ENCODE results near the gene ZMYND8. TPM values are rescaled to one million over a fixed set of nuclear protein-coding genes. Genes with fewer than 3 reads are reported as not detected.
"Not testable (repeated sequence)": the region's sequence is repeated elsewhere in the genome, so short reads cannot be mapped to it uniquely, and the experiment has no call there.

Gene ZMYND8
- total RNA-seq, 1 donor from 2014 or later = 52.3 TPM

- intact Hi-C loops (cut with micrococcal nuclease) = no loop called here
Observed at GRCh38 chr20:47373206-47373733, 16.8 kb upstream of the ZMYND8 start.

- intact Hi-C loops (cut with micrococcal nuclease) = no loop called here
Observed at GRCh38 chr20:47370850-47371782, 14.6 kb upstream of the ZMYND8 start.

GRCh38 chr20:47370214-47370613 lies 13.7 kb upstream of the ZMYND8 start:
- intact Hi-C loops (cut with micrococcal nuclease) = no loop called here

- intact Hi-C loops (cut with micrococcal nuclease) = no loop called here
Observed at GRCh38 chr20:47368301-47368700, 11.8 kb upstream of the ZMYND8 start.

- intact Hi-C loops (cut with micrococcal nuclease) = not testable (repeated sequence)
Observed at GRCh38 chr20:47366301-47366700, 9.8 kb upstream of the ZMYND8 start.

- intact Hi-C loops (cut with micrococcal nuclease) = no loop called here
Observed at GRCh38 chr20:47365023-47365764, 8.7 kb upstream of the ZMYND8 start.

- intact Hi-C loops (cut with micrococcal nuclease) = no loop called here
Observed at GRCh38 chr20:47362361-47363219, 6.1 kb upstream of the ZMYND8 start.

GRCh38 chr20:47361057-47361915 lies 4.8 kb upstream of the ZMYND8 start:
- intact Hi-C loops (cut with micrococcal nuclease) = no loop called here

GRCh38 chr20:47360297-47361056 lies 4.0 kb upstream of the ZMYND8 start:
- intact Hi-C loops (cut with micrococcal nuclease) = no loop called here

- intact Hi-C loops (cut with micrococcal nuclease) = no loop called here
Observed at GRCh38 chr20:47359530-47360296, 3.2 kb upstream of the ZMYND8 start.

GRCh38 chr20:47358672-47359529 lies 2.4 kb upstream of the ZMYND8 start:
- intact Hi-C loops (cut with micrococcal nuclease) = no loop called here

- intact Hi-C loops (cut with micrococcal nuclease) = no loop called here
Observed at GRCh38 chr20:47358039-47358671, 1.7 kb upstream of the ZMYND8 start.

GRCh38 chr20:47357296-47358038 lies 968 bp upstream of the ZMYND8 start:
- intact Hi-C loops (cut with micrococcal nuclease) = loop anchor here (2.0 kb wide), 3 partner anchors 23 to 367 kb away; no protein-coding TSS in a partner anchor

GRCh38 chr20:47356220-47356525 lies 326 bp downstream of the ZMYND8 start:
- intact Hi-C loops (cut with micrococcal nuclease) = loop anchor here (1.0 to 2.0 kb wide), 6 partner anchors 25 to 365 kb away; partner anchors contain the start of gene NCOA3

GRCh38 chr20:47355489-47356219 lies 845 bp downstream of the ZMYND8 start:
- intact Hi-C loops (cut with micrococcal nuclease) = loop anchor here (1.0 to 2.0 kb wide), 6 partner anchors 25 to 365 kb away; partner anchors contain the start of gene NCOA3
